ENCODE measurements around the gene ASPG.
A peak's percentile ranks its signal among the peaks of the same experiment; 100 is the strongest.

The ASPG gene

DNA sequence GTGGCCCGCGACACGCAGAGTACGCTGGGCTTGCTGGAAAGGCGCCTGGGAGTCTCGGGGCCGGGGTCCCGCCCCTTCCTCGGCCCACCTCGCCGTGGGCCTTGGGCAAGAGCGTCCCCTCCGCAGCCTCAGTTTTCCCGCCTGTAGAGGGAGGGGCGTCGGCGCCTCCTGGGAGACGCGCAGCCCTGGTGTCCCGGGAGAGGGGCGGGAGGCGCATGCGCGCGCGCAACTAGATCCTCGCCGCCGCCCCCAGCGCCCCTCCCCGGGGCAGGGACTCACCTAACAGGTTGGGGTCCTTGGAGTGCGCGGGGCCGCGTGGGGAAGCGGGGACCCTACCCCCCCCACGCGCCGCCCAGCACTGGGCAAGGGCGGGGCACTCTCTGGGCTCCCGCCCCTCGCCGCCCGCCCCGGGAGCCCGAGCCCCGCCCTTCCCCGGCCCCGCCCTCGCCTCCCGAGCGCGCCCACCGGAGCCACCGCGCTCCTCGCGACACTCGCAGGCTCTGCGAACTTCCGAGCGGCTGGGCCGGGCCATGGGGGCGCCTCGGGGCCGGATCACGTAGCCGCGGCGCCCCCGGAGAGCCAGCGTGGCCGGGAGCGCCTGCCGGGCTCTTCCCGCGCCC is 52.7 kb downstream of the ASPG start, which contains the start of gene KIF26A:
TSS of gene KIF26A (plus strand) at position 490 of the 620 bp plus-strand sequence. CDS start 136 bp downstream, outside the sequence.
- peak; percentile 89 for DNase-seq

DNA sequence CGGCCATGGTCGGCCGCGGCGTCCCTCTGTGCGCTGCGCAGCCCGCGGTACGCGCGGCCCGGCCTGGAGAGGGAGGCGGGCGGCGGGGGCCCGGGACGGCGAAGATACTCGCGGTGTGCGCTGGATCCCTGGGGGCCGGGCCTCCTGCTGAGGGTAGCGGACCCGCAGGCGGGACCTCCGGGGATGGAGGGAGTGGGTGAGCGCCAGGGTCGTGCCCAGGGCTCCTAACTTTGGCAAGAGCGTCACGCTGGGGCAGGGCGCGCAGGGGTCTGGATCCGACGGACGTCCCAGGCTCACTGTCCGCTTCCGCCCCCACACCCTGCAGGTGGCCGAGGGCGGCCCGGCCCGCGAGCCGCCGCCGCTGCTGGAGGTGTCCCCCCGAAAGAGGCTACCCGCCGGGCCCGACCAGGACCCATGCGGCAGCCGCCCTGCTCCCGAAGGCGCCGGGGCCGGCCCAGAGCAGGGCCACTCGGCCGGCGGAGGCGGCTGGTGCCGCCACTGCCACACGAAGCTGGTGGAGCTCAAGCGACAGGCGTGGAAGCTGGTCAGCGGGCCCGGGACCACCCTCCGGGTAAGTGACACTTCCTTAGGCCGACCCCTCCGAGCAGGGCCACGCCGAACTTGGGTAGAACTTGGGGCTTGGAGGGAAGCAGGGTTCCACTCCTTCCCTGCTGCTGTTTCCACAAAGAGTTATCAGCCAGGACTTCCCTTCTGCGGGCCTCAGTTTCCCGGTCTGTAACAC is 53.4 kb downstream of the ASPG start:
- no peak for DNase-seq

DNA sequence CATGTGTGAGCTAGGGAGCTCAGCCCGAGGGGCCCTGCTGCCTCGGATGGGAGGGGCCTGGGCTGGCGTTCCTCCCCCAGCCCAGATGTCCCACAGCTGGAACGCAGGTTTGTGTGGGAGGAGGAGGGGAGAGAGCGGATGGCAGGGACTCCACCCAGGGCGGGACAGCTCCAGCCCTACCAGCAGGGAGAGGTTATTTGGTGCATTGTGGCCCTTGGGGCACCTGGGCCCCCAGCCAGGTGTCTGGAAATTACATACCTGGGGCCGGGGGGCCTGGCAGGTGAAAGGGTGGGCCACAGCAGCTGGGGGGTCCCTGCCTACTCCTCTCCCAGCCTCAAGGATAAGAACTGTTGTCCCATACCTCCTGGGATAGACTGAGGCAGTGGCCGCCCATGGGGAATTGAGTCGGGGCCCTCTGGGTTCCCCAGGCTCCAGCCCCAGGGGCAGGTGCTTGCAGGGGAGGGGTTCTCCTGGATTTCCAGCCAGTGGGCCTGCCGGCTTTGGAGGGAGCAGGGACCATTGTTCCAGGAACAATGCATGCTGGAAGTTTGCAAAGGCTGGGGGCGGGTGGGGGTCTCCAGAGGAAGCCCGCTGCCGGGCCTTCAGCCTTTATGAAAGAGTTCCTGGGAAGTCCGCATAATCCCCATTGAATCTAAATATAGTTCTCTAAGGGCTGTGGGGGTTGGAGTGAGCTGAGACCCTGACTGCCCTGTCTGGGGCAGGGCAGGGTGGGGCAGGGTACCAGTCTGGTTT is 54.1 kb downstream of the ASPG start:
- no peak for DNase-seq

DNA sequence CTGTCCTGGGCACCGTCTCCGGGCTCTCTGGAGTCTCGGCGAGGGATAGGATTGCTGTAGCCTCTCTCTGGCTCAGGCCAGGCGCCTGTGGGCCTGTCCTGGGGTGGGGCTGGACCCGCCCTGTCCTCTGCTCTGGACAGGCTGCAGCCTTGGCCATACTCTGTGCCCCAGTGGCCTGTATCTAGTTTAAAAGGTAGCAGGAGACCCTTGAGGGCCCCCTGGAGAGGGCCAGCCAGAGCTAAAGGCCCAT is 54.6 kb downstream of the ASPG start:
- DNase-seq, result no peak

DNA sequence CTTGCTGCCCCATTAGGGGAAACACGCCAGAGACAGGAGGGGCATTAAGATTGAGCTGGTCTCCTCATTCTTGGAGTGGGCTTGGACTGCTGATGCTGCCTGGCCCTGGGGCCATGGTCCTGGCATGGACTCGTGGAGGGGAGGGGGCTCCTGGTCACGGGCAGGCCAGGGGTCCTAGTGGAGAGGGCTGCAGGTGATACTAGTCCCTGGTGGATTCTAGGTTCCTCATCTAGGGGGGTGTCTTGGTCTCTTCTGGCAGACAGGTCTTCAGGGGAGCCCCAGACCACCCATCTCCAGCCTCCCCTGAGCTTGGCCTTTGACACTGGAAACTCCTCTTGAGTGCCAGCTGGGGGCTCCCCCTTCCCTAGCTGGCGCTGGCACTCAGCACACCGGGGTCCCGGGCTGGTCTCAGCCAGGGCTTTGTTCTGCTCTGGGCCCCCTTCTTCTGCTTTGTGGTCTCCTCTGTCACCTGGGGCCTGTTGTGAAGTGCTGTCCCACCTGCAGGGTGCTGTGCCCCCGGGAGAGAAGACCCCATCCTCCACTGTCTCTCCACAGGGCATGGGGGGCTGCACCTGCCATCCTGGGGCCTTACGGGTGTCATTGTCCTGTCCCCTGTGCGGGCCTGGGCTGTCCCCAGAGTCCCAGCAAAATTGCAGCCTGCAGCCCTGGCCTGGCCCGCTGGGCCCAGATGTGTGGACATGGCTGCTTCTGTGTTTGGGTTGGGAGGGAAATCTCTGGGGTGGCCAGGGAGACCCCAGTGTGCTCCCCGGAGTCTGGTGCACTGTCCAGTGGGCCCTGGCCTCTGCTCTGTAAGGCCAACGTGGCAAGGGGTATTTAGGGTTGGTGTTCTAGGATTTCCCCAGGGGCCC is 55.2 kb downstream of the ASPG start:
- no peak for DNase-seq

DNA sequence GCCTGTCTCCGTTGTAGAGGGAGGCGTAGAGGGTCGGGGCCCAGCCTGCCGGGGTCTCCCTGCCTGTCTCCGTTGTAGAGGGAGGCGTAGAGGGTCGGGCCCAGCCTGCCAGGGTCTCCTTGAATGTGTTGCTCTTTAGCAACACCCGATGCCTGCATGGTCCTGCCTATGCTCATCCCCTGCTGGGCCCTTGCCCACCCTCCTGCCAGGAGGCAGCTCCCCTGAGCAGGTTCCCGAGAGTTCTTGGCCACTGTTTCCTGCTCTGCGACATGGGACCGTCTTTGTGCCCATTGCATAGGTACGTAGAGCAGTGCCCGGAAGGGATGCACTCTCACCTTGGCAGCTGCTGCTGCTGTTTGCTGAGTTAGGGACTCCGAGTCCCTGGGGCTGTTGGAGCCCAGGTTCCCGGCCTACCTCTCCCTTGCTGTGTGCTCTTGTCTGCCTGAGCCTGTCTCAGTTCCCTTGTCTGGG is 56.2 kb downstream of the ASPG start:
- DNase-seq, result no peak

DNA sequence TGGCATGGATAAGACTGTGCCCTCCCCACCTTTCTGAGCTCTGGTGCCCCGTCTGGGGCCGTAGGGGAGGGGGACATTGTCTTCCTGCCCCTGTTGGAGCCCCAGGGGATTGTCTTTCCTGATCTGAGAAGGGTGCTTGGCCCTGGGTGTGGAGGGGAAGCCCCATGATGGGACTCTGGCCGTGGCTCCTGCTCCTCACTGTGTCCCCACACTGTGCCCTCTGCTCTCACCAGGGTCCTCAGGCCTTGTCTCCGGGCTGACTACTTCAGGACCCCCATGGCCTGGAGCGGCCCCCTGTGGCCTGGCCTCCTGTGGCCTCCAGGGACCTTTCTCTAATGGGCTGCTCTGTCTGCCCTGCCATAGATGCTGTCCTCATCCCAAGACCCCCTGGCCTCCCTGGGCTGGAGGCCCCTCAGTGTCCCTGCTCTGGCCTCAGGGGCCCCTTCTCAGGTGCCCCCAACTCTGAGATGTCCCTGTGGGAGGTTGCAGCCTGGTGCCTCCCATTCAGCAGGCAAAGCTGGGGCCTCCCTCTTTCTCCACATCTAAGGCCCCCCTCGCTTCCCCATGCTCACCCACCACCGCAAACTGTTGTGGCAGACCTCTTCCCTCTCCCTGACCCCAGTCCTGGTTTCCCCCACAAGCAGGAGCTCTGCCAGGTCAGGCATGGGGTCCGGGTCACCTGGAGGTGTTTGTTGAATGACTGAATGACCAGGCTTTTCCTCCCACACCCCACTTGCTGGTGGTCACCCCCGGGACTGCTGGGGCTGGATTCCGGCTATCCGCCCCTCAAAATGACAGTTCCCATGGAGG is 56.8 kb downstream of the ASPG start:
- no peak for DNase-seq

DNA sequence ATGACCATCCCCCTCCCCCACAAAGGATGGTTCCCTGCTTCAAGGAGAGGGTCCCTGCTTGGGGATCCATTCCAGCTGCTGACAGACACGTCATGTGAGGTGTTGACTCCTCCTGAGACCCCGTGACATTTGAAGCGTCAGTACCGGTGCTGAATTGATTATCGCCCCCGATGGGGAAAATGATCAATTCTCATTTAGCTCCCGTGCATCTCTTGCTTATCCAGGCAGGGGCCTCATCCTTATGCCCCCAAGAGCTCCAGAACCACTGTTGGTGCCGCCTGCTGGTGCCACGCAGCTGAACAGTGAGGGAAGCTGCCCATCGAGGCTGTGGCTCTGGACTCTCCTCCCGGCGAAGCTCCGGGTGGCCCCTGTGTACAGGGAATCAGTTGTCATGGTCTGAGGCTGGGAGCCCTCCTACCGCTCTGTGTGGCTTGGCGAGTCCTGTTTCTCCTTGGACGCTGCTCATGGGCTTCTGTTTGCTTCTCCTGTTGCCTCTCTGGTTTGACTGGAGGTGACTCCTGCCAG is 57.5 kb downstream of the ASPG start:
- no peak for DNase-seq

DNA sequence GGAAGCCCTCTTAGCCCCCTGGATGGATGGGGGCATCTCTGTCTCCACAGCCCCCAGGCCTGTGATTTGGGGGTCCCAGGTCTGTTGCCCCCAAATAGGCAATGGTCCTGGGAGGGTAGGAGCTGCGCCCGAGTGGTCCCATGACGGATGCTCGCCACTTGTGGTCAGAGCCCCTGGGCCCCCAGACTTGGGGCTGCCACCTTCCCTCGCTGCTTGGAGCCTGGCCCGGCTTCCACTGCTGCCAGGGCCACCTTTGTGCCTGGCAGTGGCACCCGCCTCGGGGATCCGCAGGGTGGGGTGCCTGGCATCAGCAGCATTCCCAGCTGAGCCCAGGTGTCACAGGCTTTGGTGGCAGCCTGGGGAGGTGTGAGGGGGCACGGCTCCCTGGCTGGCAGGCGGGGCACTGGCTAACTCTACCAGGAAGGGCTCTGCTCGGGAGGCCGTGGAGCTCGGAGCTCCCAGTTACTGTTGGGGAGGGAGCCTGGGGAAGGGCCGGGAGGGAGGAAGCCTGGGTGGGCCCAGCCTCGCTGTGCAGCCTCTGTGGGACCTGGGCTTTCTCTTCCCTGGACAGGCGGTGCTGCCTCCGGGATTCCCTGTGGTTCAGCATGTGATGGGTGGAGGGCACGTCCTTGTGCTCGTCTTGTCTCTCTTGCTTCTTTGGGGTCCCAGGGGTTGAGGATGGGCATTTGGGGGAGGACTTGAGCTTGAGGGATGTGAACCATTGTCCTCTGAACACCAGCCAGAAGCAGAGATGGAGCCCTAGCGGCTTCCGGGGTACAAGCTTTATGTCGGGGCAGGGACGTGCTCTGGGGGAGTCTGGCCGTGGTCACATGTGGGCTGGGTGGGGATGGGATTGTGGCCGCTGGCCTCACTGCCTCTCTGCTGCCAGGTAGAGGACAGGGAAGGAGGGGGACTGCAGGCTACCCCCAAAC is 58.3 kb downstream of the ASPG start:
- no peak for DNase-seq

DNA sequence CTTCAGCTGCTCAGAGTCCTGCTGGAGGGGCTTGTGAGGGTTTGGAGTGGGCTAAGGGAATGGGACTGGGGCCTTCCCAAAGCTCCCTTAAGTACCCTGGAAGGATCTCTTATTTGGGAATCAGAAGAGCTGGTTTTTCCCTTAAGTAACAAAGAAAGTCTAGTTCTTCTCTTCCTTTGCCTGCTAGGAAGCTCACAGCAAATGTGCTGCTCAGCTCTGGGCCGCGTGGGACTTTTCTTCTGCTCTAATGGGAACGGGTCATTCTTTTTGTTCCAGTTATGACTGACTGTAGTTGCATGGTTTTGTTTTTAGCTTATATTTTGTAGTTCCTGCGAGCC is 58.9 kb downstream of the ASPG start:
- no peak for DNase-seq

DNA sequence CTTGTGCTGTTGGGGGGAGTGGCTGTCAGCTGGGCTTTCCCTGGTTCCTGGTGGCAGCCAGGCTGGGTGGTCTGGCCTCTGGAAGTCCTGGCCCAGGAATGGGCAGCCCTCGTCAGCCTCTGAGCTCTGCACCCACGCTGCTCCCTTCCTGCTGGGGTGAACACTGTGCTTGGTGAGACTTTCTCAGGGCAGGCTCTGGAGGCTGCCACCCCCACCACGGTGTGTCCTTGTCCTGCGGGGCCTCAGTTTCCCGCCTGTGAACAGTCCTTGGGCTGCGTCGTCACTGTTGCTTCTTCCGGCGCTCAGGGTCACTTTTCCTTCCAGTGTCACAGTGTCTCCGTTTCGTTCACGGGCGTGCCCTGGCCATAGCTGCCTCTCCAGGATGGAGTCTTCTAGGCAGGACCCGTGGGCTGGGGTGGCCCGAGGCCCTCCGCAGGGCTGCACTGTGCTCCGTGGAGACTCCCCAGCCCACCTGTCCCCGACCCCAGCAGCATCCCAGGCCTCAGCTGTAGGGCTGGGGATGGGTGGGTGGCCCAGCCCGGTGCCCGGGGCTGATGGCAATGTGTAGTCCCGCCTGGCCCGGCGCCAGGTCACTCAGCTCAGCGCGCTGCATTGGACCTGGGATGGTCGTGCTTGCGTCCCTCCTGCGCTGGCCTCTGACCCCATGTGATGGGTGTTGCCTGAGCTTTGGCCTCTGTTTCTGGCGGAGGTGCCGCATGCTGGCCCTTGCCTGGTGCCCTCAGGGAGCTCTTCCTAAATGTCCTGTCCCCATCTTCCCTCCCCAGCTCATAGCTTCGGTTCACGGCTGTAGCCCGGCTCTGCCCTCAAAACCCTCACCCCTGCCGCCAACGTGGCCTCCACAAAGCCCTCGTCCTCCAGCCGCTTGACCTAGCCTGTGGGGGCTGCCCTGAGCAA is 59.7 kb downstream of the ASPG start:
- no peak for DNase-seq

DNA sequence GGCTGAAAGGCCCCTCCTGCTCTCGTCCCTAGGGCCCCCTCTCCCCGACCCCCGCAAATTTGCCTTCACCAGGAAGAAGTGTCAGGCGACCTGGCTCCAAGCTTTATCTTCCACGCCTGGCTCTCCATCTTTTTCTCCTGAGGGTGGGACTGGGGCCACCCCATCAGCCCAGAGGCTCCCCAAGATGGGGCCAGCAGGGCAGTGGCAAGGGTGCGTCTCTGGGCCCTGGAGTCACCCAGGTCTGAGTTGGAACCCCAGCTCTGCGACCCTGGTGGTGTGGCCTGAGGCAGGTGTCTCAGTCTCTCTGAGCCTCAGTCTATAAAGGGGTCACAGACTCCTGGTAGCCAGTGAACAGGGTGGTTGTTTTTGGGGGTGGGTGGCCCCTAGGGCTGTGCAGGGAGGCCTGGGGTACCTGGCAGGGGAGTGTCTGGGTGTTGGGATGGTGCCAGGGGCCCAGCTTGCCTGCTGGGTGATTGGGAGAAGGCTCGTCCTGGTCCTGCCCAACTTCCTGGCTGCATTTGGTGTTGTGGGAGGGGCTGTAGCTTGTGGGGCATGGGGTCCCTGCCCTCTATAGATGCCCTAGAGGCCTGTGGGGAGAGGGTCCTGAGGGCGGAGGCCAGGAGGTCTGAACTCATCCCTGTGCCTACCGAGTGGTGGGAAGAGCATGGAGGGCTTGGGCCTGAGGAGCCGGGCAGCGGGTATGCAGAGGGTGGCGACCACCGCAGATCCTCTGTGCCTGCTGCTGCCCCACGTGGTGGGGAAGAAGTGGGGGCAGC is 60.5 kb downstream of the ASPG start:
- DNase-seq, result no peak

DNA sequence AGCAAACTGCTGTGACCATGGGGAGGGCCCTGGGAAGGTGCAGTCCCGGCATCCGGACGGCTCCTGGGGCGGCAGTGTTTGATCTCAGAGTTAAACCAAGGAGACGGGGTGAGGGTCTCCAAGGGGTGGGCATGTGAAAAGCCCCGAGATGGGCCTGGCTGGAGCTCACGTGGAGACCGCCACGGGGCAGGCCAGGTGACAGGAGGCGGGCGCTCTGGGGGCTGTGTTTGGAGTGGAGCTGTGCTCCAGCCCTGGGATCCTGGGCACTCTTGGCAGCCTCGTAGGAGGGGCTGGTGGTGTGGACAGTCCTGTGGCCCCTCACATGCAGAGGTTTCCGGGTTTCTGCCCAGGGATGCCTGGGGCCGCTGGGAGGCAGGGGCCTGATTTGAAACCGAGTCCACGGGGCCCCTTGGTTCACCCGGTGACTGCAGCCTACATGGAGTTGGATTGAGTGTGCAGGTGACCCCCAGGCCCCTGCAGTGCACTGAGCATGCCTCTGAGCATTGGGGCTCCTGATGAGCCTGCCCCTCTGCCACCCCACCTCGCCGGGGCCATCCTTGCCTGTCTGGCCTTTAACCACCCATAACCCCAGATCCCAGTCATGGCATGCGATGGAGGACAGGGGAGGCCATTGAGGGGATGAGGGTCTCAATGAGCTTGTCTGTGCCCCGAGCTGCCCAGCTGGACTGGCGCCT is 61.3 kb downstream of the ASPG start:
- DNase-seq, result no peak

DNA sequence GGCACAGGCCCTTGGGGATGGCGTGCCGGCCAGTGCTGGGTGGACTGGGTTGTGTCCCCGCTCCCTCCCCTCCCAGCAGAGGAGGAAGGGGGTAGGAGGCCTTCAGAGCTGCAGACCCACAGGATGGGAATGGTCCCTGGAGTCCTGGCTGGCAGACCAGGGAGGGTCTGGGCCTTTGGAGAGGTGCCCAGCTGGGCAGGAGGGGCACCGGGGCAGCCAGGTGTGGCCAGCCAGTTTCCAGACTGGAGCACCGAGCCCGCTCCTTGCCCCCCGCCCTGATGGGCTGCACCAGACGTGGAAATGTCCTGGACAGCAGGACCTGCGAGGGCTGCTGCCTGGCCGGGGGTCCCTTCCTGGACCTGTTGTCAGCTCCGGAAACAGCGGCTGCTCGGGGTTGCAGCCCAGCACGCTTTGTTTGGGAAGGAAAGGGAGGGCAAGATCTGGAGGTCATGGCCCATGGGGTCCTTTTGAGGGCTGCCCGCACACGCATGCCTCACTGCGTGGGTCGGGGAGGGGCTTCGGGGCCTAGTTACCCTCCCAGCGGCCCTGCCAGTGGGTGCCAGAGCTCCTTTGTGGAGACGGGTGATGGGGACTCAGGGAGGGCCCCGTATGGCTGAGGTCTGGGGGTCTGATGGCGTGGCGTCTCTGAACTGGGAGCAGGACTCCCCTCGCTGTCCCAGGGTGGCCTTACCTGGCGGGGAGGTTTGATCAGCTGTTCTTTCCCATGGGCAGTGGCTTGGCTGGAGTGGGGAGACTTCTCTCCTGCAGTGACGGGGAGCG is 62.0 kb downstream of the ASPG start:
- DNase-seq, result peak; percentile 47

DNA sequence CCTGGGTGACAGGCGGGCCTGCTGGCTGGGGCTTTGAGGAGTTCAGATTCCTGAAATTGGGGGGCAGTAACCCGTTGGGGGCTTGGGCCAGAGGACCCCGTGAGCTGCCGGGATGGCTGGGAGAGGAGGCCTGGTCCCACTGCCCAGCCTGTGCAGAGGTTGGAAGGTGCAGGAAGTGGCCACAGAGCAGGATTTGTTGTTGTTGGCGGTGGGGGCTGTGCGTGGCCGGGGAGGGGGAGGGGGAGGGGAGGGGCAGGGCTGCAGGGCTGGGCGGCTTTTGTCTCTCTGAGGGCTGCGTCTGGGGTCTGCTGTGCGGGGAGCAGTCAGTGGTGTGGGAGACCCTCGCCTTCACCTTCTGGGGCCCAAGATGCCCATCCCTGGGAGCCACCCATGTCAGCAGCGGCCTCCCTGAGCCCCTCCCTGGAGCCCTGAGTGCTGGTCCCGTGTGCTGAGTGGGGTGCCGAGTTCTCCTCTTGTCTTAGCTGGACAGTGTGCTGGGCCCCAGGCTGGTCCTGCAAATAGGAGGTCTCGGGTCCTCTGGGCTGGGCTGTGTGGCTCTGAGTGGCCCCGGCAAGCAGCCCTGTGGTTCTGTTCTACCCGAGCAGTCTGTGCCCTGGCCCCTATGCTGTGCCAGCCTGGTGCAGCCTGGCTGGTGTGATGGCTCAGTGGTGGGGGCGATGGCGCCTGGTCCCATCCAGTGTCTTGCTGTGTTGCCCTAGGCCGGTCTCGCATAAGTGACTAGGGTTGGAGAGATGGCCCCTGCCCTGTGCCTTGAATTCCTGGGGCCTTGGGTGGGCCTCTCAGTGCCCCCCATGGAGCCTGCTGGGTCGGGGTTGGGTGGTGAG is 63.2 kb downstream of the ASPG start:
- DNase-seq, result peak; percentile 49

DNA sequence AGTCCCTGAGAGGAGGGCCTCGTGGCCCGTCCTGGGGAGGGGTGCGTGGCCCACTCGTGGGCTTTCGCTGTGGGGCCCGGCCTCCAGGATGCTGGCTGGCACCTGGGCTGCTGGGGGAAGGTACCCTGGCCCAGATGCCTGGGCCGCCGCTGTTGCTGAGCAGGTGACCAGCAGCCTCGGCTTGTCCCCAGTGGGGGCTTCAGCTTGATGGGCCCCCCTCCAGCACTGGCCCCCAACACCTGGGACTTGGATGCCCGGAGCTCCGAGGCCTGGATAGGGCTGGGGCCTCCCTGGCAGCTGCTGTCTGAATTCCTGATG is 63.7 kb downstream of the ASPG start:
- no peak for DNase-seq

All from eye (tissue), 1 donor.